HepG2 (cell line): Measurements from ENCODE around the gene FAM83E. TPM values are rescaled to one million over a fixed set of nuclear protein-coding genes. Genes with fewer than 3 reads are reported as not detected.

Experiments
- ATAC-seq: fragments of 200-7000 bp; cut with Tn5 transposase; 3 replicates; pipeline ENCODE4 v1.9.1; 2020; ENCODE audit warnings: mild to moderate bottlenecking, moderate library complexity
- Bru-seq: library from RNA; stranded (reverse); fragments of 400-500 nt; gene quantifications from one replicate; lab custom pipeline; 2021; lab: Mats Ljungman, UMichigan
- BruChase-seq, 2 experiments: library from RNA; stranded (reverse); fragments of 400-500 nt; gene quantifications; one replicate each; lab custom pipeline; 2021; lab: Mats Ljungman, UMichigan
- BruUV-seq: library from RNA; stranded (reverse); fragments of 400-500 nt; replicated peaks from 2 replicates; lab custom pipeline; 2021; lab: Mats Ljungman, UMichigan
- CTCF ChIA-PET: fragments of 300-600 bp; formaldehyde crosslinking; extraction: SDS; loops from one replicate; lab custom pipeline; 2021; ENCODE audit warnings: low total read pairs, inconsistent platforms, low intra/inter-chr PET ratio; lab: Yijun Ruan, JAX
- POLR2A ChIA-PET: fragments of 350-600 bp; sonication (Branson Sonifier 250); formaldehyde crosslinking; loops from one replicate; lab custom pipeline; 2020; ENCODE audit warnings: antibody characterized with exemption, inconsistent platforms; lab: Yijun Ruan, JAX
- DNase-seq: peaks from one replicate; pipeline ENCODE4 v3.0.0-alpha.2; 2015; ENCODE audit warnings: low spot score
- FAIRE-seq: peaks from 3 replicates; lab custom pipeline; 2011; peaks lifted over from hg19 to GRCh38; lab: Jason Lieb, UNC
- H2AFZ ChIP-seq: one replicate; pipeline ENCODE4 v1.6.1; 2011; ENCODE audit warnings: low read length, inconsistent platforms
- H3K27ac ChIP-seq: fragments of 300-600 bp; 3 replicates; pipeline ENCODE4 v1.8.0; 2011; ENCODE audit warnings: mixed run types, mild to moderate bottlenecking, mixed read lengths, low read length, inconsistent platforms; ENCODE audit not compliant: insufficient read depth; ENCODE audit errors: extremely low read length
- H3K27me3 ChIP-seq, 2 experiments: fragments of 200-600 bp in 1 of 2; 2 replicates in 1 of 2; 3 replicates in 1 of 2; pipeline versions ENCODE4 v1.6.0 to v1.8.0; 2011; ENCODE audit warnings: low read length in 2 of 2, mild to moderate bottlenecking in 2 of 2, moderate library complexity in 2 of 2, inconsistent platforms in 1 of 2; ENCODE audit not compliant: insufficient read depth in 2 of 2, control insufficient read depth in 1 of 2
- H3K36me3 ChIP-seq, 2 experiments: fragments of 200-600 bp in 1 of 2; replicated peaks in 1 of 2; 2 replicates in 1 of 2; 3 replicates in 1 of 2; pipeline versions ENCODE4 v1.5.1 to v1.8.0; 2011; ENCODE audit warnings: low read length in 2 of 2, inconsistent platforms in 1 of 2; ENCODE audit not compliant: insufficient read depth in 2 of 2, control insufficient read depth in 1 of 2
- H3K4me1 ChIP-seq: 2 replicates; pipeline ENCODE4 v1.5.1; 2012; ENCODE audit warnings: low read length, inconsistent platforms; ENCODE audit not compliant: insufficient read depth
- H3K4me2 ChIP-seq: 2 replicates; pipeline ENCODE4 v1.6.0; 2011; ENCODE audit warnings: low read depth, low read length, inconsistent platforms
- H3K4me3 ChIP-seq, 3 experiments: fragments of 200-600 bp in 1 of 3; sonication (generic), shearing (Covaris generic) in 1 of 3; replicated peaks in 1 of 3; 2 replicates each; pipeline ENCODE4 v1.5.1; 2011 to 2016; ENCODE audit warnings: low read length in 3 of 3, inconsistent platforms in 2 of 3, low read depth in 2 of 3, mild to moderate bottlenecking in 2 of 3, control low read depth in 1 of 3, mixed read lengths in 1 of 3; ENCODE audit not compliant: insufficient read depth in 1 of 3
- H3K79me2 ChIP-seq: one replicate; pipeline ENCODE4 v1.6.1; 2011; ENCODE audit warnings: low read length, inconsistent platforms; ENCODE audit not compliant: insufficient read depth
- H3K9ac ChIP-seq: 2 replicates; pipeline ENCODE4 v1.6.0; 2011; ENCODE audit warnings: mild to moderate bottlenecking, low read depth, low read length, inconsistent platforms; ENCODE audit not compliant: insufficient read depth
- H3K9me3 ChIP-seq: 2 replicates; pipeline ENCODE4 v1.5.1; 2012; ENCODE audit warnings: mild to moderate bottlenecking, low read length
- H4K20me1 ChIP-seq: 2 replicates; pipeline ENCODE4 v1.6.0; 2011; ENCODE audit warnings: inconsistent platforms, mild to moderate bottlenecking, low read length, moderate library complexity; ENCODE audit not compliant: insufficient read depth
- AGO1 ChIP-seq: fragments of 200-400 bp; formaldehyde crosslinking; IDR thresholded peaks from 2 replicates; pipeline ENCODE4 v1.6.1; 2017; ENCODE audit warnings: mild to moderate bottlenecking, low read depth, low read length, moderate library complexity; ENCODE audit not compliant: poor library complexity, severe bottlenecking
- ARID3A ChIP-seq: IDR thresholded peaks from 2 replicates; pipeline ENCODE4 v1.6.1; 2012; ENCODE audit warnings: low read depth, low read length, improper control_type of control experiment
- GABPA ChIP-seq, 2 experiments: IDR thresholded peaks; 2 replicates each; pipeline ENCODE4 v1.6.1; 2011 to 2016; ENCODE audit warnings: low read depth in 2 of 2, low read length in 1 of 2, missing biosample characterization in 1 of 2, missing genetic modification characterization in 1 of 2
- GABPB1 ChIP-seq: IDR thresholded peaks from 2 replicates; pipeline ENCODE4 v1.6.1; 2016; ENCODE audit warnings: mild to moderate bottlenecking, missing genetic modification reagents, moderate library complexity, missing compliant biosample characterization
- GTF2F1 ChIP-seq: fragments of 150-350 bp; IDR thresholded peaks from 2 replicates; pipeline ENCODE4 v1.6.1; 2014; ENCODE audit warnings: low read length
- HNRNPH1 ChIP-seq: fragments of 200-400 bp; formaldehyde crosslinking; optimal IDR thresholded peaks from 2 replicates; pipeline ENCODE3; 2017; ENCODE audit warnings: mild to moderate bottlenecking, low read depth, low read length
- JUN ChIP-seq: sonication (generic); formaldehyde crosslinking; IDR thresholded peaks from 2 replicates; pipeline ENCODE4 v1.4.0; 2020; ENCODE audit warnings: mild to moderate bottlenecking, missing genetic modification reagents
- PAF1 ChIP-seq: IDR thresholded peaks from 2 replicates; pipeline ENCODE4 v1.6.1; 2016; ENCODE audit warnings: missing genetic modification reagents, missing compliant biosample characterization
- SSRP1 ChIP-seq: IDR thresholded peaks from 2 replicates; pipeline ENCODE4 v1.6.1; 2016; ENCODE audit warnings: control low read depth
- TOPORS ChIP-seq: sonication (generic); formaldehyde crosslinking; IDR thresholded peaks from 2 replicates; pipeline ENCODE4 v1.8.0; 2023; ENCODE audit warnings: mild to moderate bottlenecking, missing genetic modification reagents
- ZNF3 ChIP-seq: IDR thresholded peaks from 2 replicates; pipeline ENCODE4 v1.7.0; 2017; ENCODE audit warnings: inconsistent platforms
- ZNF605 ChIP-seq: sonication (generic); formaldehyde crosslinking; IDR thresholded peaks from 2 replicates; pipeline ENCODE4 v1.8.0; 2022; ENCODE audit warnings: mild to moderate bottlenecking, missing genetic modification reagents
- WGBS: methylation state at CpG from one replicate; pipeline ENCODE4 v1.1.6; 2017; ENCODE audit warnings: low lambda C conversion rate; 5-methylcytosine and 5-hydroxymethylcytosine counted together
- in situ Hi-C: cut with HindIII; loops from 2 replicates; pipeline ENCODE4 v1.10.0; 2017; ENCODE audit warnings: low pct_unique_long_range_greater_than_20kb; ENCODE audit not compliant: extremely low pct_ligation_motif_present
- intact Hi-C: fragments of 100-400 bp; cut with micrococcal nuclease; formaldehyde crosslinking; loops from one replicate; pipeline ENCODE4 v1.10.0; 2022; ENCODE audit not compliant: unreplicated experiment
- long read RNA-seq, 2 experiments: library from RNA in 1 of 2; library from polyadenylated mRNA in 1 of 2; stranded (forward) in 1 of 2; unstranded in 1 of 2; transcript quantifications; one replicate each; pipeline ENCODE4 v2.0.0, GENCODE V29; 2019 to 2022
- polyA minus RNA-seq, 3 experiments: library from RNA; depleted of rRNA, polyadenylated mRNA; stranded (reverse); fragments of >200 nt; gene quantifications; 2 replicates each; pipeline ENCODE4 v1.2.3, GENCODE V29; 2011; ENCODE audit warnings: low replicate concordance in 1 of 3
- polyA plus RNA-seq, 8 experiments: library from polyadenylated mRNA; depleted of rRNA in 3 of 8; stranded (reverse) in 7 of 8; unstranded in 1 of 8; fragments of >200 nt; fragmentation: Illumina TruSeq in 4 of 8; extraction: Trizol in 4 of 8; gene quantifications; 2 replicates each; pipeline versions ENCODE4 v1.2.1 to v1.2.3, GENCODE V29; 2011 to 2016; ENCODE audit warnings: low read depth in 4 of 8, missing spikeins in 1 of 8, mixed read lengths in 1 of 8; ENCODE audit not compliant: insufficient read depth in 1 of 8
- total RNA-seq, 5 experiments: library from RNA; depleted of rRNA; stranded (reverse); fragments of >200 nt; fragmentation: Illumina TruSeq; extraction: Trizol; gene quantifications; 2 replicates each; pipeline ENCODE4 v1.2.3, GENCODE V29; 2016; ENCODE audit warnings: low read depth in 1 of 5
- TF ChIP-seq, protein P1 (sequence below): sonication (generic); formaldehyde crosslinking; IDR thresholded peaks from 2 replicates; pipeline ENCODE4 v1.9.0; 2022; ENCODE audit warnings: low read depth, missing genetic modification reagents
- TF ChIP-seq, protein P2 (sequence below): sonication (generic); formaldehyde crosslinking; IDR thresholded peaks from 2 replicates; pipeline ENCODE4 v1.8.1; 2023; ENCODE audit warnings: missing genetic modification reagents, inconsistent platforms, borderline replicate concordance

The FAM83E gene
- total RNA-seq (2016; rRNA removed; fragmentation: Illumina TruSeq; extraction: Trizol) (0.60 TPM in 1 of 2 replicates, not detected in the other), polyA plus RNA-seq (2011; rRNA removed) (0.13 and 0.18 TPM in 2 replicates), polyA minus RNA-seq (2011; rRNA and poly(A)+ RNA removed; ENCODE audit: low replicate concordance) (0.28 and 0.52 TPM in 2 replicates), Bru-seq, nascent RNA (percentile 31 among the genes with signal in this experiment), BruChase-seq, experiment 1, labeled RNA remaining after a 6-hour chase (percentile 37 among the genes with signal in this experiment), BruChase-seq, experiment 2, labeled RNA remaining after a 2-hour chase (percentile 23 among the genes with signal in this experiment)
- not detected in 2 replicates for total RNA-seq (2016; cell fraction: cytosol; rRNA removed; fragmentation: Illumina TruSeq; extraction: Trizol; ENCODE audit: low read depth)
- 0.30 TPM in 1 of 2 replicates, not detected in the other for total RNA-seq (2016; cell fraction: insoluble cytoplasmic fraction; rRNA removed; fragmentation: Illumina TruSeq; extraction: Trizol)
- total RNA-seq (2016; cell fraction: membrane; rRNA removed; fragmentation: Illumina TruSeq; extraction: Trizol), result not detected in 2 replicates
- total RNA-seq (2016; cell fraction: nucleus; rRNA removed; fragmentation: Illumina TruSeq; extraction: Trizol), result 1.6 and 1.9 TPM in 2 replicates
- polyA plus RNA-seq (2011; cell fraction: cytosol; rRNA removed), result not detected in 2 replicates
- polyA plus RNA-seq (2011; cell fraction: nucleus; rRNA removed), result 1.7 and 1.8 TPM in 2 replicates
- polyA plus RNA-seq (2012), result 0.15 and 0.28 TPM in 2 replicates
- not detected in 2 replicates for polyA plus RNA-seq (2016; cell fraction: cytosol; fragmentation: Illumina TruSeq; extraction: Trizol; ENCODE audit: low read depth)
- not detected in 2 replicates for polyA plus RNA-seq (2016; cell fraction: insoluble cytoplasmic fraction; fragmentation: Illumina TruSeq; extraction: Trizol; ENCODE audit: low read depth)
- not detected in 2 replicates for polyA plus RNA-seq (2016; cell fraction: membrane; fragmentation: Illumina TruSeq; extraction: Trizol; ENCODE audit: low read depth)
- 1.1 and 1.2 TPM in 2 replicates for polyA plus RNA-seq (2016; cell fraction: nucleus; fragmentation: Illumina TruSeq; extraction: Trizol; ENCODE audit: insufficient read depth, low read depth)
- polyA minus RNA-seq (2011; cell fraction: cytosol; rRNA and poly(A)+ RNA removed), result not detected in 2 replicates
- 3.6 and 6.2 TPM in 2 replicates for polyA minus RNA-seq (2011; cell fraction: nucleus; rRNA and poly(A)+ RNA removed)
- long read RNA-seq, experiment 1, result 0 reads
- long read RNA-seq, experiment 2, result 0 reads

- in situ Hi-C loops, result no loop called here
- Histone ChIP-seq H3K4me1 (peaks cover 36% of the 10 kb centered on the region), H3K9me3 (no peaks in the 10 kb centered on the region), H3K4me2 (no peak within 1 kb of the TSS), H4K20me1 (peaks cover 38% of the 10 kb centered on the region), H3K4me3 (no peak within 1 kb of the TSS), H3K79me2 (peaks cover 29% of the 10 kb centered on the region), H3K9ac (no peak within 1 kb of the TSS), H3K36me3 (peaks cover 15 to 28% of the 10 kb centered on the region in 2 experiments), H3K27me3 (no peaks in the 10 kb centered on the region; a peak in 1 of 5 replicates), H2AFZ (no peak within 1 kb of the TSS), H3K27ac (peak within 1 kb of the TSS; percentile 26)
- DNase-seq (no peak), FAIRE-seq (no peak), ATAC-seq (no peak; the same call in 2 of the 3 replicates)
- 70% methylated on average over 21 of the region's 31 CpGs for WGBS
- ChIA-PET CTCF (no interaction called here), POLR2A (interaction anchor here (1.0 to 1.3 kb wide), 3 partner anchors 10 to 26 kb away, joined by 3 read pairs; no protein-coding TSS in a partner anchor)
- intact Hi-C loops, result no loop called here
- no TSS peak for BruUV-seq
- TF ChIP-seq PAF1 (peak; percentile 72; the same call in 1 of the 2 replicates), HNRNPH1 (peak; percentile 9), GTF2F1 (no peak), JUN (CRISPR knock-in tag) (no peak), ZNF605 (CRISPR knock-in tag) (0 out of 2 replicates have a peak, but pooled peaks have one; percentile 42), ARID3A (no peak), SSRP1 (CRISPR knock-in tag) (no peak), ZNF3 (CRISPR knock-in tag) (no peak), AGO1 (peak; percentile 98), TOPORS (CRISPR knock-in tag) (no peak), GABPB1 (CRISPR knock-in tag) (0 out of 2 replicates have a peak, but pooled peaks have one; percentile 9), GABPA (IDR thresholded peaks at IDR 0.05; ENCODE audit: low read depth, low read length) (no peak), GABPA (CRISPR knock-in tag; IDR thresholded peaks at IDR 0.05; ENCODE audit: low read depth) (no peak)
- TF ChIP-seq, protein P1, sequence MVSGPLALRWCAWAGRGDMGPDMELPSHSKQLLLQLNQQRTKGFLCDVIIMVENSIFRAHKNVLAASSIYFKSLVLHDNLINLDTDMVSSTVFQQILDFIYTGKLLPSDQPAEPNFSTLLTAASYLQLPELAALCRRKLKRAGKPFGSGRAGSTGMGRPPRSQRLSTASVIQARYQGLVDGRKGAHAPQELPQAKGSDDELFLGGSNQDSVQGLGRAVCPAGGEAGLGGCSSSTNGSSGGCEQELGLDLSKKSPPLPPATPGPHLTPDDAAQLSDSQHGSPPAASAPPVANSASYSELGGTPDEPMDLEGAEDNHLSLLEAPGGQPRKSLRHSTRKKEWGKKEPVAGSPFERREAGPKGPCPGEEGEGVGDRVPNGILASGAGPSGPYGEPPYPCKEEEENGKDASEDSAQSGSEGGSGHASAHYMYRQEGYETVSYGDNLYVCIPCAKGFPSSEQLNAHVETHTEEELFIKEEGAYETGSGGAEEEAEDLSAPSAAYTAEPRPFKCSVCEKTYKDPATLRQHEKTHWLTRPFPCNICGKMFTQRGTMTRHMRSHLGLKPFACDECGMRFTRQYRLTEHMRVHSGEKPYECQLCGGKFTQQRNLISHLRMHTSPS (CRISPR knock-in tag), result no peak
- TF ChIP-seq, protein P2, sequence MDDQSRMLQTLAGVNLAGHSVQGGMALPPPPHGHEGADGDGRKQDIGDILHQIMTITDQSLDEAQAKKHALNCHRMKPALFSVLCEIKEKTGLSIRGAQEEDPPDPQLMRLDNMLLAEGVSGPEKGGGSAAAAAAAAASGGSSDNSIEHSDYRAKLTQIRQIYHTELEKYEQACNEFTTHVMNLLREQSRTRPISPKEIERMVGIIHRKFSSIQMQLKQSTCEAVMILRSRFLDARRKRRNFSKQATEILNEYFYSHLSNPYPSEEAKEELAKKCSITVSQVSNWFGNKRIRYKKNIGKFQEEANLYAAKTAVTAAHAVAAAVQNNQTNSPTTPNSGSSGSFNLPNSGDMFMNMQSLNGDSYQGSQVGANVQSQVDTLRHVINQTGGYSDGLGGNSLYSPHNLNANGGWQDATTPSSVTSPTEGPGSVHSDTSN, result no peak
Measured at GRCh38 chr19:48614436-48615230, at the start of gene FAM83E. FAM83E (minus strand) TSS chr19:48615076; CDS start chr19:48613372, 1,704 bp downstream.
